Measurements from ENCODE around the gene SUCLG2. TPM values are rescaled to one million over a fixed set of nuclear protein-coding genes. Genes with fewer than 3 reads are reported as not detected.
A peak's percentile ranks its signal among the peaks of the same experiment; 100 is the strongest.

SUCLG2 gene
- total RNA-seq, 1 experiment from 2014 or later, result 59.4 TPM

DNA sequence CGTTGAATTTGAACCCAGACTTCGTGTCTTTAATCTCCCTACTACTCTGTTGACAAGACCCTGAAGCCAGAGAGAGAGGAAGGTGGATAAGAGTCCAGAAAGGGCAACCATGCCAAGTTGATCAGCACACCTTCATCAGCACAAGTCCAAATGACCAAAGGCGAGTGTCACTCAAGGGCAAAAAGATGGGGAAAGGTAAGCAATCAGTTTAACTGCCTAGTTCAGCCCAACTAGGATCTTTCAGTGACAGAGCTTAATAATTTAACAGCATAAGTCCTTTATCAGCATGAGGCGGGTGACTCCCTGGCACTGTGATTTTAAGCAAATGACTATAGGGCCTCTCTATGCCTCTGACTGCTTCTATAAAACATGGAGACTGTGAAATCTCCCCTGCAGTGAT is 6.2 kb downstream of the SUCLG2 start:
- DNase-seq, result no peak
- no peak overlapping the region for H3K4me3 ChIP-seq
- no peak for TF ChIP-seq EZH2 (IDR thresholded peaks at IDR 0.05; ENCODE audit: low read depth)
- TF ChIP-seq, protein P1, sequence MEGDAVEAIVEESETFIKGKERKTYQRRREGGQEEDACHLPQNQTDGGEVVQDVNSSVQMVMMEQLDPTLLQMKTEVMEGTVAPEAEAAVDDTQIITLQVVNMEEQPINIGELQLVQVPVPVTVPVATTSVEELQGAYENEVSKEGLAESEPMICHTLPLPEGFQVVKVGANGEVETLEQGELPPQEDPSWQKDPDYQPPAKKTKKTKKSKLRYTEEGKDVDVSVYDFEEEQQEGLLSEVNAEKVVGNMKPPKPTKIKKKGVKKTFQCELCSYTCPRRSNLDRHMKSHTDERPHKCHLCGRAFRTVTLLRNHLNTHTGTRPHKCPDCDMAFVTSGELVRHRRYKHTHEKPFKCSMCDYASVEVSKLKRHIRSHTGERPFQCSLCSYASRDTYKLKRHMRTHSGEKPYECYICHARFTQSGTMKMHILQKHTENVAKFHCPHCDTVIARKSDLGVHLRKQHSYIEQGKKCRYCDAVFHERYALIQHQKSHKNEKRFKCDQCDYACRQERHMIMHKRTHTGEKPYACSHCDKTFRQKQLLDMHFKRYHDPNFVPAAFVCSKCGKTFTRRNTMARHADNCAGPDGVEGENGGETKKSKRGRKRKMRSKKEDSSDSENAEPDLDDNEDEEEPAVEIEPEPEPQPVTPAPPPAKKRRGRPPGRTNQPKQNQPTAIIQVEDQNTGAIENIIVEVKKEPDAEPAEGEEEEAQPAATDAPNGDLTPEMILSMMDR (conservative IDR thresholded peaks at IDR 0.05), result no peak
- no peaks in the 10 kb centered on the region for H4K20me1 ChIP-seq (ENCODE audit: insufficient read depth)
- H3K27ac ChIP-seq, result peak overlapping the region; percentile 24; the same call in 1 of the 2 replicates
- H2AFZ ChIP-seq, result no peak overlapping the region
- H3K4me2 ChIP-seq, result no peak overlapping the region
- intact Hi-C loops (cut with micrococcal nuclease; ENCODE audit: unreplicated experiment), result no loop called here
- H3K79me2 ChIP-seq (ENCODE audit: low read depth), result peaks cover 10% of the 10 kb centered on the region; the same call in 1 of the 2 replicates
- H3K9me3 ChIP-seq (ENCODE audit: insufficient read depth, low read depth), result no peaks in the 10 kb centered on the region
- ChIA-PET POLR2A (ENCODE audit: unreplicated experiment) (interaction anchor here (0.6 kb wide), 1 partner anchor 23 kb away, joined by 3 read pairs; no protein-coding TSS in a partner anchor), CTCF (no interaction called here)
- peaks cover 5% of the 10 kb centered on the region; the same call in 1 of the 2 replicates for H3F3A ChIP-seq (ENCODE audit: insufficient read depth, low read depth)
- no peaks in the 10 kb centered on the region for H3K9me2 ChIP-seq (ENCODE audit: insufficient read depth)
- no peaks in the 10 kb centered on the region; the same call in 1 of the 2 replicates for H3K36me3 ChIP-seq (ENCODE audit: low read depth)
- H3K4me1 ChIP-seq (replicated peaks; ENCODE audit: insufficient read depth), result peaks cover 14% of the 10 kb centered on the region
- no TSS peak for BruUV-seq (replicated peaks)
- H3K27me3 ChIP-seq (ENCODE audit: insufficient read depth, low read depth), result no peaks in the 10 kb centered on the region

DNA sequence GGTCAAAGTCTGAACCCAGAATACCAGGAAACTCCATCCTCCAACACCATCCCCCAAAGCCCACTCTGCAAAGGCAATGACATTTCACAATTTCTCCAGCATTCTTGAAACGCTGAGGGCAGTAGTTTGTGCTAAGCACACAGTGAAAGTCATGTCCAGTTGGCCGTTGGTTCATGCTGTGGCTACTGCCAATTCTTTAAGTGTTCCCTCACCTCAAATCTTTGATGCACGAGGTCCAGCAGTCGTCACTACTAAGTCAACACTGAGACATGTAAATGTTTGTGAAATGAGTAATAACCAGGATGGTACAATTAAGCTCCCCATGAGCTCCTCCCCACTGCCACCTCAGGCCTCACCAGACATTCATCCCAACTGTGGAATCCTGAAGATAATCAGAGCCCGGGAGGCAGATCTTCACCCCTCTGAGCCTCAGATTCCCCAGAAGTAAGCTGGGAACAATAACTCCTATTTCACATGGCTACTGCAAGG is 7.0 kb downstream of the SUCLG2 start:
- Histone ChIP-seq H4K20me1 (ENCODE audit: insufficient read depth) (no peaks in the 10 kb centered on the region), H2AFZ (no peak overlapping the region), H3K4me3 (no peak overlapping the region), H3K36me3 (ENCODE audit: low read depth) (no peaks in the 10 kb centered on the region; the same call in 1 of the 2 replicates), H3K4me2 (no peak overlapping the region), H3K27ac (peak overlapping the region; percentile 24; the same call in 1 of the 2 replicates), H3K79me2 (ENCODE audit: low read depth) (0 out of 2 replicates have a peak, but pooled peaks cover 3% of the 10 kb centered on the region), H3F3A (ENCODE audit: insufficient read depth, low read depth) (peaks cover 5% of the 10 kb centered on the region; the same call in 1 of the 2 replicates), H3K9me2 (ENCODE audit: insufficient read depth) (no peaks in the 10 kb centered on the region), H3K9me3 (ENCODE audit: insufficient read depth, low read depth) (no peaks in the 10 kb centered on the region), H3K27me3 (ENCODE audit: insufficient read depth, low read depth) (no peaks in the 10 kb centered on the region), H3K4me1 (replicated peaks; ENCODE audit: insufficient read depth) (peaks cover 14% of the 10 kb centered on the region)
- CTCF ChIA-PET, result no interaction called here
- POLR2A ChIA-PET (ENCODE audit: unreplicated experiment), result interaction anchor here (0.6 to 0.7 kb wide), 2 partner anchors 23 to 56 kb away, joined by 3 read pairs; no protein-coding TSS in a partner anchor
- BruUV-seq (replicated peaks), result no TSS peak
- DNase-seq, result peak; percentile 61 to 86
- TF ChIP-seq, protein P1 (conservative IDR thresholded peaks at IDR 0.05), result no peak
- no peak for TF ChIP-seq EZH2 (IDR thresholded peaks at IDR 0.05; ENCODE audit: low read depth)
- intact Hi-C loops (cut with micrococcal nuclease; ENCODE audit: unreplicated experiment), result no loop called here

DNA sequence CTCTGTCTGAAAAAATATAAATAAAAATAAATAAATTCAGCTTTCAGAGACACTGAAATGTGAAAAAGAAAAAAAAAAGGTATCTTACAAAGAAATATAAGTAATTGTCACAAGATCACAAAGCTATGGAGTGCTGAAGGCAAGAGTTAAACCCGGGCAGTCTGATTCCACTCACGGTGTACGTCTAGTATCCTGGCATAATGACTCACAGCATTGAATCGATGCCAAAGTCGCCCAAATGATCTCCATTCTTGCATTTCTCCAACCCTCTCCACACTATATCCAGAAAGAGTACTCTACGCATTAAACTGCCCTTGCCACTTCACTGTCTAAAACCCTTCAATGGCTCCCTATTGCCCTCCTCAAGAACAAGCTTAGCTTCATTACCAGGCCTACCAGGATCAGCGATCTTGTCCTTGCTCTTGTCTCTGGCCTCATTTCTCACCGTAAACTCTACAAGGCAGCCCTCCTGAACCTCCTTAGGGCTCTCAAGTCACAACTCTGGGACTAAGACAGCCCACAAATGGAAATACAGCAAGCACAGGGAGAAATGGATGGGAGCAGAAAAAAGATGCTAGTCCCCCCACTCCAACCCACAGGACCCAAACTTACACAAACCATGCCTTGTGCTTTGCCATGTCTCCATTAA is 7.7 kb downstream of the SUCLG2 start:
- peaks cover 5% of the 10 kb centered on the region; the same call in 1 of the 2 replicates for H3F3A ChIP-seq (ENCODE audit: insufficient read depth, low read depth)
- BruUV-seq (replicated peaks), result no TSS peak
- CTCF ChIA-PET, result no interaction called here
- H3K36me3 ChIP-seq (ENCODE audit: low read depth), result no peaks in the 10 kb centered on the region; the same call in 1 of the 2 replicates
- no peaks in the 10 kb centered on the region for H3K27me3 ChIP-seq (ENCODE audit: insufficient read depth, low read depth)
- intact Hi-C loops (cut with micrococcal nuclease; ENCODE audit: unreplicated experiment), result no loop called here
- H3K9me3 ChIP-seq (ENCODE audit: insufficient read depth, low read depth), result no peaks in the 10 kb centered on the region
- TF ChIP-seq EZH2 (IDR thresholded peaks at IDR 0.05; ENCODE audit: low read depth), result no peak
- peak overlapping the region; percentile 24; the same call in 1 of the 2 replicates for H3K27ac ChIP-seq
- H3K4me2 ChIP-seq, result no peak overlapping the region
- DNase-seq, result peak in 1 of 2 experiments; percentile 22
- H3K9me2 ChIP-seq (ENCODE audit: insufficient read depth), result no peaks in the 10 kb centered on the region
- POLR2A ChIA-PET (ENCODE audit: unreplicated experiment), result interaction anchor here (0.5 kb wide), 1 partner anchor 81 kb away, joined by 4 read pairs; no protein-coding TSS in a partner anchor
- H4K20me1 ChIP-seq (ENCODE audit: insufficient read depth), result no peaks in the 10 kb centered on the region
- no peak overlapping the region for H2AFZ ChIP-seq
- H3K79me2 ChIP-seq (ENCODE audit: low read depth), result 0 out of 2 replicates have a peak, but pooled peaks cover 3% of the 10 kb centered on the region
- peaks cover 14% of the 10 kb centered on the region for H3K4me1 ChIP-seq (replicated peaks; ENCODE audit: insufficient read depth)
- H3K4me3 ChIP-seq, result no peak overlapping the region
